K562 (cell line): ENCODE results near the gene GULP1. TPM values are rescaled to one million over a fixed set of nuclear protein-coding genes. Genes with fewer than 3 reads are reported as not detected.
A peak's percentile ranks its signal among the peaks of the same experiment; 100 is the strongest.
"Not testable (repeated sequence)": the region's sequence is repeated elsewhere in the genome, so short reads cannot be mapped to it uniquely, and the experiment has no call there.

Experiments used
- ATAC-seq: fragments of 200-7000 bp; cut with Tn5 transposase; 3 replicates; pipeline ENCODE4 v1.9.1; 2020; ENCODE audit warnings: moderate library complexity
- BruUV-seq: library from RNA; stranded (reverse); fragments of 400-500 nt; replicated peaks from 2 replicates; lab custom pipeline; 2021; lab: Mats Ljungman, UMichigan
- CTCF ChIA-PET: fragments of 300-600 bp; formaldehyde crosslinking; extraction: SDS; loops from one replicate; lab custom pipeline; 2021; ENCODE audit warnings: low intra/inter-chr PET ratio; lab: Yijun Ruan, JAX
- POLR2A ChIA-PET: fragments of 300-600, 350-650 bp; sonication (Branson Sonifier 250); formaldehyde crosslinking; extraction: SDS; loops from one replicate; lab custom pipeline; 2021; ENCODE audit warnings: antibody characterized with exemption, inconsistent platforms; lab: Yijun Ruan, JAX
- DNase-seq, 4 experiments: peaks; one replicate each; pipeline versions ENCODE4 v3.0.0 to v3.0.0-alpha.2; 2011 to 2018; ENCODE audit warnings: low spot score in 3 of 4, mixed read lengths in 3 of 4; ENCODE audit errors: extremely low read depth in 1 of 4
- FAIRE-seq: peaks from 2 replicates; lab custom pipeline; 2011; peaks lifted over from hg19 to GRCh38; lab: Jason Lieb, UNC
- H2AFZ ChIP-seq: 2 replicates; pipeline ENCODE4 v1.6.0; 2011; ENCODE audit warnings: low read depth, low read length, control low read depth, inconsistent platforms
- H3K27ac ChIP-seq: fragments of 200-600 bp; 3 replicates; pipeline ENCODE4 v1.8.0; 2011; ENCODE audit warnings: low read depth, mild to moderate bottlenecking, control low read depth, inconsistent platforms, low read length, moderate library complexity, mixed read lengths; ENCODE audit errors: extremely low read depth
- H3K27me3 ChIP-seq, 2 experiments: fragments of 300-600 bp in 1 of 2; 2 replicates in 1 of 2; 3 replicates in 1 of 2; pipeline versions ENCODE4 v1.6.0 to v1.8.0; 2011; ENCODE audit warnings: inconsistent platforms in 2 of 2, low read length in 2 of 2, mild to moderate bottlenecking in 1 of 2, mixed read lengths in 1 of 2, moderate library complexity in 1 of 2; ENCODE audit not compliant: control insufficient read depth in 2 of 2, insufficient read depth in 2 of 2
- H3K36me3 ChIP-seq: fragments of 300-600 bp; 3 replicates; pipeline ENCODE4 v1.8.0; 2011; ENCODE audit warnings: mild to moderate bottlenecking, low read length, inconsistent platforms; ENCODE audit not compliant: control insufficient read depth, insufficient read depth
- H3K4me1 ChIP-seq, 2 experiments: fragments of 200-600 bp in 1 of 2; replicated peaks in 1 of 2; 2 replicates in 1 of 2; 3 replicates in 1 of 2; pipeline versions ENCODE4 v1.5.1 to v1.8.0; 2011; ENCODE audit warnings: inconsistent platforms in 2 of 2, low read length in 2 of 2, mild to moderate bottlenecking in 1 of 2, mixed read lengths in 1 of 2, moderate library complexity in 1 of 2; ENCODE audit not compliant: control insufficient read depth in 2 of 2, insufficient read depth in 2 of 2
- H3K4me2 ChIP-seq: 2 replicates; pipeline ENCODE4 v1.6.1; 2011; ENCODE audit warnings: low read length, control low read depth, inconsistent platforms, mixed read lengths; ENCODE audit not compliant: insufficient read depth
- H3K4me3 ChIP-seq: fragments of 200-600 bp; sonication (generic), shearing (Covaris generic); 2 replicates; pipeline ENCODE4 v1.5.1; 2016; ENCODE audit warnings: control low read depth, inconsistent platforms
- H3K79me2 ChIP-seq: fragments of 200-600 bp; 3 replicates; pipeline ENCODE4 v1.8.0; 2011; ENCODE audit warnings: low read length, inconsistent platforms; ENCODE audit not compliant: control insufficient read depth, insufficient read depth
- H3K9ac ChIP-seq, 2 experiments: 2 replicates each; pipeline versions ENCODE4 v1.6.0 to v1.6.1; 2011; ENCODE audit warnings: low read depth in 2 of 2, low read length in 2 of 2, control low read depth in 1 of 2, inconsistent platforms in 1 of 2, mild to moderate bottlenecking in 1 of 2, mixed read lengths in 1 of 2; ENCODE audit not compliant: insufficient read depth in 1 of 2
- H3K9me1 ChIP-seq: one replicate; pipeline ENCODE4 v1.6.0; 2011; ENCODE audit warnings: inconsistent platforms, mild to moderate bottlenecking, low read length, moderate library complexity; ENCODE audit not compliant: control insufficient read depth, insufficient read depth
- H3K9me3 ChIP-seq: replicated peaks from 2 replicates; pipeline ENCODE4 v1.5.1; 2011; ENCODE audit warnings: low read depth, low read length, inconsistent platforms; ENCODE audit not compliant: control insufficient read depth, insufficient read depth
- H4K20me1 ChIP-seq: replicated peaks from 2 replicates; pipeline ENCODE4 v1.6.1; 2011; ENCODE audit warnings: low read length, inconsistent platforms, mixed read lengths; ENCODE audit not compliant: control insufficient read depth, insufficient read depth
- C11orf30 ChIP-seq: fragments of 450-650 bp; IDR thresholded peaks from 2 replicates; pipeline ENCODE4 v1.6.1; 2016; ENCODE audit warnings: low read depth, mild to moderate bottlenecking
- CC2D1A ChIP-seq: fragments of 450-650 bp; IDR thresholded peaks from 2 replicates; pipeline ENCODE4 v1.6.1; 2017; ENCODE audit warnings: mild to moderate bottlenecking
- JUN ChIP-seq, 2 experiments: sonication (generic) in 1 of 2; formaldehyde crosslinking in 1 of 2; IDR thresholded peaks; 2 replicates each; pipeline versions ENCODE4 v1.6.1 to v1.8.0; 2012 to 2022; ENCODE audit warnings: borderline replicate concordance in 2 of 2, mild to moderate bottlenecking in 2 of 2, improper control_type of control experiment in 1 of 2, low read depth in 1 of 2, low read length in 1 of 2, missing genetic modification reagents in 1 of 2
- SMARCA4 ChIP-seq: fragments of 450-650 bp; IDR thresholded peaks from 2 replicates; pipeline ENCODE4 v1.6.1; 2016
- ZNF507 ChIP-seq: conservative IDR thresholded peaks from 2 replicates; pipeline ENCODE4 v1.6.1; 2017; ENCODE audit warnings: missing genetic modification characterization, missing compliant biosample characterization
- WGBS: fragments of 100-300 bp; shearing (Covaris generic); methylation state at CpG from one replicate; pipeline ENCODE4 v1.1.6; 2016; ENCODE audit warnings: low coverage, mixed read lengths; ENCODE audit not compliant: insufficient coverage; ENCODE audit errors: missing lambda C conversion rate; 5-methylcytosine and 5-hydroxymethylcytosine counted together
- in situ Hi-C: fragments of 300-500 bp; cut with MboI; formaldehyde crosslinking; loops from 4 replicates; pipeline ENCODE4 v1.15.0; 2018; ENCODE audit warnings: inconsistent platforms, mixed read lengths
- intact Hi-C: fragments of 100-400 bp; cut with micrococcal nuclease; formaldehyde crosslinking; loops from 2 replicates; pipeline ENCODE4 v1.14.2; 2022
- polyA plus RNA-seq, 8 experiments: library from polyadenylated mRNA; depleted of rRNA in 4 of 8; stranded (reverse) in 5 of 8; unstranded in 3 of 8; fragments of >200 nt; fragmentation: Nextera tagmentation in 2 of 8; fragmentation: Illumina TruSeq in 1 of 8; extraction: Ambion mirVana in 2 of 8; extraction: Trizol in 1 of 8; gene quantifications; 2 replicates each; pipeline versions ENCODE4 v1.2.1 to v1.2.3, GENCODE V29; 2011 to 2014; ENCODE audit warnings: inconsistent platforms in 1 of 8, missing spikeins in 1 of 8
- total RNA-seq, 7 experiments: library from RNA; depleted of rRNA in 6 of 7; stranded (reverse); fragments of >200 nt in 6 of 7; fragmentation: Illumina TruSeq in 2 of 7; extraction: Trizol in 2 of 7; gene quantifications; 2 replicates each; pipeline versions ENCODE4 v1.2.1 to v1.2.3, GENCODE V29; 2011 to 2021; ENCODE audit warnings: low replicate concordance in 1 of 7
- TF ChIP-seq, protein P1 (sequence below): sonication (generic); formaldehyde crosslinking; IDR thresholded peaks from 2 replicates; pipeline ENCODE4 v1.8.1; 2023; ENCODE audit warnings: mild to moderate bottlenecking, missing genetic modification reagents

GULP1 gene
- total and polyA plus RNA-seq, 9 of the 15 experiments (the other 6 are each of a cell fraction or from before 2014, with no cell fraction given) = 8.5 to 25.3 (median 19.5) TPM

DNA sequence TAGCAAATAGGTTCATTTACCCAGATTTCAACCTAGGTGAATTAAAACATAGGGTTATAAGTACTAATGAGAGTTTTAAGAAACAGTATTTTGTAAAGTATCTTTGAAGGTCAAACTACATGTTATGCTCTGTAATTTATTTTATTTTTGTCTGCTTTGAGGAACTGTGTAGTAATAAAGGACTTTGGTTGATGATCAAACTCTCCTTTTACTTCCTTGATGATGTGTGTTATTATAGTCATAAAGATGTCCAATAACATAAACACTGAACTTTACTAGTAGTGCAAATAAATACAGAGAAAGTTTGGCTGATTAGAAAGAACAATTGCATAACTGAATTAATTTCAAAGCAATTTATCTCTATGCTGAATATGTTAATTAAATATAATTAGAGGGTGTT, 6.3 kb downstream of the GULP1 start:
- H3K36me3 ChIP-seq = no peaks in the 10 kb centered on the region
- ChIA-PET POLR2A (interaction anchor here (0.6 kb wide), 1 partner anchor 24 kb away, joined by 4 read pairs; no protein-coding TSS in a partner anchor), CTCF (no interaction called here)
- FAIRE-seq = no peak
- no peaks in the 10 kb centered on the region for H3K9me1 ChIP-seq
- H3K4me2 ChIP-seq = no peak overlapping the region
- no peaks in the 10 kb centered on the region for H4K20me1 ChIP-seq
- intact Hi-C loops (loop anchor here (10.0 kb wide), 2 partner anchors 233 to 1147 kb away; partner anchors contain the start of gene WDR75), in situ Hi-C loops (no loop called here)
- no TSS peak for BruUV-seq
- no peak overlapping the region for H3K27ac ChIP-seq
- TF ChIP-seq ZNF507 (tag) (no peak), SMARCA4 (no peak)
- no peak for ATAC-seq
- H3K27me3 ChIP-seq = no peaks in the 10 kb centered on the region
- no peak for DNase-seq
- H3K9me3 ChIP-seq = no peaks in the 10 kb centered on the region; the same call in 1 of the 2 replicates
- H3K4me1 ChIP-seq = peaks cover 0 to 5% of the 10 kb centered on the region in 2 experiments; a peak in 1 of 5 replicates
- H3K9ac ChIP-seq = no peak overlapping the region
- peaks cover 88% of the 10 kb centered on the region for H3K79me2 ChIP-seq
- no peak overlapping the region for H2AFZ ChIP-seq
- H3K4me3 ChIP-seq = no peak overlapping the region

GRCh38 chr2:188298937-188299371, 7.3 kb downstream of the GULP1 start:
- POLR2A ChIA-PET; in situ Hi-C loops; H3K4me2 ChIP-seq; H3K4me3 ChIP-seq; CTCF ChIA-PET; BruUV-seq; H3K27ac ChIP-seq; FAIRE-seq; ATAC-seq; DNase-seq; H4K20me1 ChIP-seq; H3K27me3 ChIP-seq; H3K9ac ChIP-seq; H3K36me3 ChIP-seq; H3K4me1 ChIP-seq; H3K9me3 ChIP-seq; H3K9me1 ChIP-seq; H2AFZ ChIP-seq; TF ChIP-seq JUN (CRISPR knock-in tag; IDR thresholded peaks at IDR 0.05; ENCODE audit: borderline replicate concordance): not testable (repeated sequence)
- H3K79me2 ChIP-seq = peaks cover 87% of the 10 kb centered on the region
- 90% methylated on average over 3 of the region's 4 CpGs for WGBS
- intact Hi-C loops = loop anchor here (10.0 kb wide), 2 partner anchors 234 to 1146 kb away; partner anchors contain the start of gene WDR75
- 0 out of 2 replicates have a peak, but pooled peaks have one; percentile 45 for TF ChIP-seq JUN (IDR thresholded peaks at IDR 0.05; ENCODE audit: borderline replicate concordance, low read depth, low read length)
- peak; percentile 68 for TF ChIP-seq C11orf30
- TF ChIP-seq, protein P1, sequence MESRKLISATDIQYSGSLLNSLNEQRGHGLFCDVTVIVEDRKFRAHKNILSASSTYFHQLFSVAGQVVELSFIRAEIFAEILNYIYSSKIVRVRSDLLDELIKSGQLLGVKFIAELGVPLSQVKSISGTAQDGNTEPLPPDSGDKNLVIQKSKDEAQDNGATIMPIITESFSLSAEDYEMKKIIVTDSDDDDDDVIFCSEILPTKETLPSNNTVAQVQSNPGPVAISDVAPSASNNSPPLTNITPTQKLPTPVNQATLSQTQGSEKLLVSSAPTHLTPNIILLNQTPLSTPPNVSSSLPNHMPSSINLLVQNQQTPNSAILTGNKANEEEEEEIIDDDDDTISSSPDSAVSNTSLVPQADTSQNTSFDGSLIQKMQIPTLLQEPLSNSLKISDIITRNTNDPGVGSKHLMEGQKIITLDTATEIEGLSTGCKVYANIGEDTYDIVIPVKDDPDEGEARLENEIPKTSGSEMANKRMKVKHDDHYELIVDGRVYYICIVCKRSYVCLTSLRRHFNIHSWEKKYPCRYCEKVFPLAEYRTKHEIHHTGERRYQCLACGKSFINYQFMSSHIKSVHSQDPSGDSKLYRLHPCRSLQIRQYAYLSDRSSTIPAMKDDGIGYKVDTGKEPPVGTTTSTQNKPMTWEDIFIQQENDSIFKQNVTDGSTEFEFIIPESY (CRISPR knock-in tag) = peak; percentile 68; the same call in 1 of the 2 replicates
- TF ChIP-seq CC2D1A = peak; percentile 77
